Neural progenitor cell (in vitro differentiated cells): ENCODE data around the gene SLX9. TPM values are rescaled to one million over a fixed set of nuclear protein-coding genes. Genes with fewer than 3 reads are reported as not detected.

Experiments used
- DNase-seq: peaks from one replicate; pipeline ENCODE4 v3.0.0-alpha.2; 2016; ENCODE audit warnings: low spot score
- H2AFZ ChIP-seq: fragments of 200-600 bp; sonication (generic); replicated peaks from 2 replicates; pipeline ENCODE4 v1.6.1; 2016; ENCODE audit warnings: antibody characterized with exemption
- H3F3A ChIP-seq: fragments of 200-600 bp; sonication (generic); 2 replicates; pipeline ENCODE4 v1.6.1; 2016; ENCODE audit warnings: antibody characterized with exemption, low read depth
- H3K27ac ChIP-seq: fragments of 200-600 bp; sonication (generic); 2 replicates; pipeline ENCODE4 v1.5.1; 2016; ENCODE audit warnings: mild to moderate bottlenecking
- H3K27me3 ChIP-seq: fragments of 200-600 bp; sonication (generic); 2 replicates; pipeline ENCODE4 v1.6.1; 2016; ENCODE audit warnings: mild to moderate bottlenecking, moderate library complexity
- H3K36me3 ChIP-seq: fragments of 200-600 bp; sonication (generic); 2 replicates; pipeline ENCODE4 v1.5.1; 2016
- H3K4me1 ChIP-seq: fragments of 200-600 bp; sonication (generic); 2 replicates; pipeline ENCODE4 v1.6.1; 2016; ENCODE audit warnings: mixed run types
- H3K4me2 ChIP-seq: fragments of 200-600 bp; sonication (generic); 2 replicates; pipeline ENCODE4 v1.6.1; 2016
- H3K4me3 ChIP-seq: fragments of 200-600 bp; sonication (generic); 2 replicates; pipeline ENCODE4 v1.5.1; 2016
- H3K79me2 ChIP-seq: fragments of 200-600 bp; sonication (generic); 2 replicates; pipeline ENCODE4 v1.6.1; 2016; ENCODE audit warnings: low read depth
- H3K9ac ChIP-seq: fragments of 200-600 bp; sonication (generic); 2 replicates; pipeline ENCODE4 v1.6.1; 2016
- H3K9me3 ChIP-seq: fragments of 200-600 bp; sonication (generic); 2 replicates; pipeline ENCODE4 v1.5.1; 2016; ENCODE audit warnings: low read depth
- H4K20me1 ChIP-seq: fragments of 200-600 bp; sonication (generic); 2 replicates; pipeline ENCODE4 v1.6.1; 2016; ENCODE audit warnings: low read depth
- H3K27ac Mint-ChIP-seq: 3 replicates; pipeline ENCODE4 v1.8.0; 2021; ENCODE audit warnings: mixed read lengths
- H3K27me3 Mint-ChIP-seq: 2 replicates; pipeline ENCODE4 v1.8.0; 2022; ENCODE audit warnings: low read depth, mild to moderate bottlenecking, inconsistent platforms, moderate library complexity, mixed read lengths; ENCODE audit not compliant: insufficient read depth
- H3K36me3 Mint-ChIP-seq: 3 replicates; pipeline ENCODE4 v1.8.0; 2021; ENCODE audit warnings: mixed read lengths
- H3K4me1 Mint-ChIP-seq: 3 replicates; pipeline ENCODE4 v1.8.0; 2021; ENCODE audit warnings: mixed read lengths
- H3K4me3 Mint-ChIP-seq: 3 replicates; pipeline ENCODE4 v1.8.0; 2021; ENCODE audit warnings: mild to moderate bottlenecking, moderate library complexity, mixed read lengths
- H3K9me3 Mint-ChIP-seq: 3 replicates; pipeline ENCODE4 v1.8.0; 2020; ENCODE audit warnings: mixed read lengths
- EZH2 ChIP-seq: fragments of 200-600 bp; sonication (generic); IDR thresholded peaks from 2 replicates; pipeline ENCODE4 v1.6.1; 2017; ENCODE audit warnings: antibody characterized with exemption, mild to moderate bottlenecking, moderate library complexity
- EZH2phosphoT487 ChIP-seq: fragments of 200-600 bp; sonication (generic); IDR thresholded peaks from 2 replicates; pipeline ENCODE4 v1.6.1; 2017; ENCODE audit warnings: antibody characterized with exemption
- total RNA-seq: library from RNA; depleted of rRNA; stranded (reverse); fragments of >200 nt; gene quantifications from 2 replicates; pipeline ENCODE4 v1.2.3, GENCODE V29; 2015; ENCODE audit warnings: low replicate concordance
- TF ChIP-seq, protein P1 (sequence below): fragments of 200-600 bp; sonication (generic); IDR thresholded peaks from 2 replicates; pipeline ENCODE4 v1.5.1; 2017; ENCODE audit warnings: antibody characterized with exemption, mild to moderate bottlenecking

SLX9 gene
- total RNA-seq, 1 donor from 2014 or later, result 4.7 TPM

DNA sequence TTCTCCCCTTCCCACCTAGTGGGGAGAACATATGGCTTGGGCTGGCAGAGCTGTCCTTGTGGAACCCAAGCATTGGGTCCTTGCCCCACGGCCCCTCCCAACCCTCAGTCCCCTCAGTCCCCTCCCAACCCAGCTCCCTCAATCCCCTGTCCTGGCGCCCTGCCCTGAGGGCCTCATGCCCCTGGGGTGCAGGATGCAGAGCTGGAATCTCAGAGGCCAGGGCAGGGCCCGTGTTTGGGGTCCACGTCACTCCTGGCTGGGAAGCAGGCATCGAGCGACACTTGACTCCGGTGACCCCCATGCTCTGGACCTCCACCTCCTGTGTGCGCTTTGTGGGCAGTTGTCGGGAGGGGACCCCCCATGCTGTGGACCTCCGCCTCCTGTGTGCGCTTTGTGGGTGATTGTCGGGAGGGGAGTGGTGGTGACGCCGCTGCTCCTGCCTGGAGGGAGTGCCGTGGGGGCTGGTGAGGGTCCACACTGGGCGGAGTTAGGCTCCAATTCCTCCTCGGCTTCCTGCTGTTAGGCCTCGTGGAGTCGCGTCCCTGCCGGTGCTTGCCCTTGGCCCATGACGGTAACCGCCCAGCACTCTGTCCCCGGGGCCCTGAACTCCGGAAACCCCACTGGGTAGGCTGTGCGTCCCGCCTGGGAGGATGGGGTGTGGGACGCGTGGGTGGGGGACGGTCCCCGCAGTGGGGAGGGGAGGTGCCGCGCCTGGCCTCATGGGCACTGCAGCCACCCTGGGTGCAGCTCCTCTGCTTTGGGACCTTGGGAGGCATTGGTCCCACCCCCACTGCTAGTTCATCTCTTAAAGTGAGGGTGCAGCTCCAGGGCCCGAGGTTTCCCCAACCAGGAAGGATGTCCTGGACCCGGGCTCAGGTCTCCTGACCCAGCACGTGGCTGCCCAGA, 31.2 kb downstream of the SLX9 start:
- H3K4me3 ChIP-seq, result no peak overlapping the region
- H4K20me1 ChIP-seq, result peaks cover 22% of the 10 kb centered on the region
- H3K27me3 ChIP-seq, result no peaks in the 10 kb centered on the region
- no peak for TF ChIP-seq EZH2
- TF ChIP-seq, protein P1, sequence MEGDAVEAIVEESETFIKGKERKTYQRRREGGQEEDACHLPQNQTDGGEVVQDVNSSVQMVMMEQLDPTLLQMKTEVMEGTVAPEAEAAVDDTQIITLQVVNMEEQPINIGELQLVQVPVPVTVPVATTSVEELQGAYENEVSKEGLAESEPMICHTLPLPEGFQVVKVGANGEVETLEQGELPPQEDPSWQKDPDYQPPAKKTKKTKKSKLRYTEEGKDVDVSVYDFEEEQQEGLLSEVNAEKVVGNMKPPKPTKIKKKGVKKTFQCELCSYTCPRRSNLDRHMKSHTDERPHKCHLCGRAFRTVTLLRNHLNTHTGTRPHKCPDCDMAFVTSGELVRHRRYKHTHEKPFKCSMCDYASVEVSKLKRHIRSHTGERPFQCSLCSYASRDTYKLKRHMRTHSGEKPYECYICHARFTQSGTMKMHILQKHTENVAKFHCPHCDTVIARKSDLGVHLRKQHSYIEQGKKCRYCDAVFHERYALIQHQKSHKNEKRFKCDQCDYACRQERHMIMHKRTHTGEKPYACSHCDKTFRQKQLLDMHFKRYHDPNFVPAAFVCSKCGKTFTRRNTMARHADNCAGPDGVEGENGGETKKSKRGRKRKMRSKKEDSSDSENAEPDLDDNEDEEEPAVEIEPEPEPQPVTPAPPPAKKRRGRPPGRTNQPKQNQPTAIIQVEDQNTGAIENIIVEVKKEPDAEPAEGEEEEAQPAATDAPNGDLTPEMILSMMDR, result no peak
- TF ChIP-seq EZH2phosphoT487, result no peak
- DNase-seq, result no peak
- no peak overlapping the region for H3K9ac ChIP-seq
- no peak overlapping the region for H3K4me3 Mint-ChIP-seq
- H3F3A ChIP-seq, result no peaks in the 10 kb centered on the region
- H3K79me2 ChIP-seq, result no peaks in the 10 kb centered on the region
- no peaks in the 10 kb centered on the region for H3K4me1 ChIP-seq
- H3K9me3 ChIP-seq, result no peaks in the 10 kb centered on the region
- H3K4me1 Mint-ChIP-seq, result peaks cover 24% of the 10 kb centered on the region
- no peak overlapping the region for H2AFZ ChIP-seq
- H3K36me3 ChIP-seq, result no peaks in the 10 kb centered on the region
- H3K9me3 Mint-ChIP-seq, result no peaks in the 10 kb centered on the region
- peaks cover 3% of the 10 kb centered on the region for H3K27me3 Mint-ChIP-seq
- no peak overlapping the region for H3K27ac Mint-ChIP-seq
- peaks cover 13% of the 10 kb centered on the region for H3K36me3 Mint-ChIP-seq
- no peak overlapping the region for H3K4me2 ChIP-seq
- no peak overlapping the region for H3K27ac ChIP-seq

DNA sequence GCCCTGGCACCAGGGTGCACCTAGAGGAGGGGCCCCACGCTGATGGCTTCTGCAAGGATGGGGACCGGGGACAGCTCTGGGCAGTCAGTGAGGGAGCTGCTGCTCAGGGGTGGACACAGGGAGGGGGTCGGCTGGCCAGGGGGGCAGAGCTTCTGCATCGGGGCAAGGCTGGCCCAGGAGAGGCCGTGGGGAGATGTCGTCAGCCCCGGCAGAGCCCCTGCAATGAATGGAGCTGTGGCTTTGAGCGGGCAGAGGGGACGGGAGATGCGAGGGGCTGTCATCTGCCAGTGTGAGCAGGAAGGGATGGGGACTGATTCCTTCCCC, 31.8 kb downstream of the SLX9 start:
- no peaks in the 10 kb centered on the region for H3K9me3 Mint-ChIP-seq
- peak overlapping the region; percentile 78 for H3K27ac Mint-ChIP-seq
- H3K4me3 ChIP-seq, result no peak overlapping the region
- H3F3A ChIP-seq, result no peaks in the 10 kb centered on the region
- no peak overlapping the region for H3K4me3 Mint-ChIP-seq
- H3K27ac ChIP-seq, result no peak overlapping the region
- no peak overlapping the region for H3K4me2 ChIP-seq
- peaks cover 3% of the 10 kb centered on the region for H3K27me3 Mint-ChIP-seq
- no peaks in the 10 kb centered on the region for H3K9me3 ChIP-seq
- no peak overlapping the region for H3K9ac ChIP-seq
- no peaks in the 10 kb centered on the region for H3K36me3 ChIP-seq
- TF ChIP-seq, protein P1, result no peak
- TF ChIP-seq EZH2 (no peak), EZH2phosphoT487 (no peak)
- DNase-seq, result no peak
- no peaks in the 10 kb centered on the region for H3K4me1 ChIP-seq
- H3K4me1 Mint-ChIP-seq, result peaks cover 22% of the 10 kb centered on the region
- no peak overlapping the region for H2AFZ ChIP-seq
- H3K79me2 ChIP-seq, result no peaks in the 10 kb centered on the region
- peaks cover 22% of the 10 kb centered on the region for H4K20me1 ChIP-seq
- peaks cover 13% of the 10 kb centered on the region for H3K36me3 Mint-ChIP-seq
- no peaks in the 10 kb centered on the region for H3K27me3 ChIP-seq

DNA sequence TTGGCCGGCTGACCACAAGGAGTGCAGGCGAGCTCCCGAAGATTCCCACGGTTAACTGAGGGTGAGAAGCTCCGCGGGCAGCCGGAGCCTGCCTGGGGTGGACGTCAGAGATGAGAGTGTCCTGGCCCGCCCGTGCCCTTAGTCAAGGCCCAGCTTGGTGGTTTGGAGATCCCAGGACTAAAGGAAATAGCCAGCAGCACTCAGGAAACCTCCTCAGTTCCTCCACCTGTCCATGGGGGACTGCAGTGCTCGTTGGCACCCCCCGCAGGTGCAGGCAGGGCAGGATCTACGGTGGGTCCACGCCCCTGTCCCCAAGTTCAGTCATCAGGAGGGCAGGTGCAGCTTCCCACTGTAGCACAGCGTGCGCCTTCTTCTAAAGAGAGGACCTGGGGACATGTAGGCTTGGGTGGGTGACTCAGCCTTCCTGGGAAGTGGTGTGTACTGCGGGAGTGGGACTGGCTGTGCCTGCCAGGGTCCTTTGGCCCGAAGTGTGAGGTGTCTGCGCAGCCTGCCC, 32.5 kb downstream of the SLX9 start:
- Histone ChIP-seq H3K27ac (no peak overlapping the region), H3K79me2 (no peaks in the 10 kb centered on the region), H3F3A (no peaks in the 10 kb centered on the region), H3K9ac (no peak overlapping the region), H3K9me3 (no peaks in the 10 kb centered on the region), H3K4me2 (no peak overlapping the region), H3K4me3 (no peak overlapping the region), H3K4me1 (no peaks in the 10 kb centered on the region), H3K27me3 (no peaks in the 10 kb centered on the region), H4K20me1 (peaks cover 19% of the 10 kb centered on the region), H3K36me3 (no peaks in the 10 kb centered on the region), H2AFZ (no peak overlapping the region)
- no peak for TF ChIP-seq EZH2
- TF ChIP-seq, protein P1, result no peak
- TF ChIP-seq EZH2phosphoT487, result no peak
- no peak overlapping the region for H3K4me3 Mint-ChIP-seq
- H3K9me3 Mint-ChIP-seq, result no peaks in the 10 kb centered on the region
- peaks cover 13% of the 10 kb centered on the region for H3K36me3 Mint-ChIP-seq
- H3K27ac Mint-ChIP-seq, result no peak overlapping the region
- DNase-seq, result no peak
- H3K27me3 Mint-ChIP-seq, result peaks cover 3% of the 10 kb centered on the region
- H3K4me1 Mint-ChIP-seq, result peaks cover 22% of the 10 kb centered on the region
